Esophagus muscularis mucosa (tissue), 4 donors: ENCODE data around the gene ZNF428. TPM values are rescaled to one million over a fixed set of nuclear protein-coding genes. Genes with fewer than 3 reads are reported as not detected.

Experiments
- DNase-seq: peaks from one replicate; pipeline ENCODE4 v3.0.0-alpha.2; 2017; ENCODE audit errors: extremely low spot score
- H3K27ac ChIP-seq, 4 donors: fragments of 200-600 bp; sonication (generic); replicated peaks in 1 of 4; 1 replicate in 3 of 4; 2 replicates in 1 of 4; pipeline ENCODE4 v1.5.1; 2016 to 2019; ENCODE audit warnings: mild to moderate bottlenecking in 1 of 4
- H3K27me3 ChIP-seq, 4 donors: fragments of 200-600 bp; sonication (generic); one replicate each; pipeline versions ENCODE4 v1.5.1 to v1.6.0; 2016 to 2019
- H3K36me3 ChIP-seq, 4 donors: fragments of 200-600 bp; sonication (generic); one replicate each; pipeline ENCODE4 v1.5.1; 2016 to 2019
- H3K4me1 ChIP-seq, 4 donors: fragments of 200-600 bp; sonication (generic); one replicate each; pipeline ENCODE4 v1.5.1; 2016 to 2019
- H3K4me3 ChIP-seq, 4 donors: fragments of 200-600 bp; sonication (generic); 1 replicate in 2 of 4; 2 replicates in 2 of 4; pipeline ENCODE4 v1.5.1; 2016 to 2019; ENCODE audit warnings: mild to moderate bottlenecking in 4 of 4, moderate library complexity in 1 of 4
- H3K9me3 ChIP-seq, 4 donors: fragments of 200-600 bp; sonication (generic); 1 replicate in 3 of 4; 2 replicates in 1 of 4; pipeline ENCODE4 v1.5.1; 2016 to 2019
- EP300 ChIP-seq: sonication (generic); formaldehyde crosslinking; IDR thresholded peaks from one replicate; pipeline ENCODE4 v1.6.1; 2017; ENCODE audit warnings: antibody characterized with exemption
- POLR2A ChIP-seq: fragments of 450-650 bp; IDR thresholded peaks from one replicate; pipeline ENCODE4 v1.6.1; 2017; ENCODE audit warnings: antibody characterized with exemption, moderate library complexity, mild to moderate bottlenecking, low read depth
- POLR2AphosphoS5 ChIP-seq, 2 donors: sonication (generic); formaldehyde crosslinking; IDR thresholded peaks; one replicate each; pipeline ENCODE4 v1.6.1; 2017; ENCODE audit warnings: antibody characterized with exemption in 2 of 2
- WGBS: methylation state at CpG from one replicate; pipeline ENCODE4 v1.1.5; 2018; 5-methylcytosine and 5-hydroxymethylcytosine counted together
- intact Hi-C: fragments of 100-400 bp; cut with DNase I; formaldehyde crosslinking; loops from one replicate; pipeline ENCODE4 v1.15.1; 2023
- total RNA-seq, 4 donors: library from RNA; depleted of rRNA; stranded (reverse); fragments of >200 nt; gene quantifications; one replicate each; pipeline versions ENCODE4 v1.1.0 to v1.2.1, GENCODE V29; 2016
- TF ChIP-seq, protein P1 (sequence below), 3 experiments: fragments of 200-600 bp in 2 of 3; fragments of 450-650 bp in 1 of 3; sonication (generic) in 2 of 3; IDR thresholded peaks; one replicate each; pipeline ENCODE4 v1.5.1; 2017 to 2019; ENCODE audit warnings: antibody characterized with exemption in 3 of 3, mild to moderate bottlenecking in 2 of 3, moderate library complexity in 1 of 3

The ZNF428 gene
- total RNA-seq, 4 donors from 2014 or later: 33.2 to 61.3 (median 47.8) TPM

DNA sequence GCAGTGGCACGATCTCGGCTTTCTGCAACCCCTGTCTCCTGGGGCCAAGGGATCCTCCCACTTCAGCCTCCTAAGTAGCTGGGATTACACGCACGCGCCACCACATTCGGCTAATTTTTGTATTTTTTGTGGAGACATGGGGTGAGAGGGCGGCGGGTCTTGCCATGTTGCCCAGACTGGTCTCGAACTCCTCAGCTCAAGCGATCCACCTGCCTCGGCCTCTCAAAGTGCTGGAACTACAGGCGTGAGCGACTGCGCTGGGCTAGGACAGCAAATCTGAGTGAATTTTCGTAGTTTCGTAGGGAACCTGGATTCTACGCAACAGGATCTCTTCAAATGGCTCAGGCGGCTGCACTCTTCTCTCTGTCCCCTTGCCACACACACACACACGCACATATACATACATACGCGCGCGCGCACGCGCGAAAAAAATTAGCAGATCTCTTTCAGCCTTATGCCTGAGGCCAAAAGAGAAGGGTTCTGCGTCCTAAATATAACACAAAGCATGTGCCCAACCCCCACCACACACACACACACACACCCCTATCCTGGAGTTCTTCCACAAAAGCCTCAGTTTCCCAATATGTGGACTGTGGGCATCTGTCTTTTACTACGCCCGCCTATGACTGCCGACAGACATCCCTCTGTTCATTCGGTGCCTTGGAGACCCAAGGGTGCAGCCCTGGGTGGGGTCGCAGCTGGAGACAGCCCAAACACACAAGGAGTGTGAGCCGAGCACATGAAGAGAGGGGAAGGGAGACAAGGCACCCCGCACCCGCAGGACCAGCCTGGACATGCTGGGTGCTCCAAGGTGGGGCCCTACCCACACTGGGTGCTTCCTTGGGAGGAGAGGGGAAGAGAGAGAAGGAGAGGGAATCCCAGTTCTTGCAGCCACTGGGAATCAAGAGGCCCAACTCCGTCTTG, 43.2 kb downstream of the ZNF428 start:
- H3K36me3 ChIP-seq: peaks cover 0 to 22% (median 5%) of the 10 kb centered on the region in 4 donors
- intact Hi-C loops: loop anchor here (2.0 to 5.0 kb wide), 2 partner anchors 19 to 39 kb away; no protein-coding TSS in a partner anchor
- TF ChIP-seq EP300 (no peak), POLR2A (no peak), POLR2AphosphoS5 (IDR thresholded peaks at IDR 0.05) (no peak)
- TF ChIP-seq, protein P1, sequence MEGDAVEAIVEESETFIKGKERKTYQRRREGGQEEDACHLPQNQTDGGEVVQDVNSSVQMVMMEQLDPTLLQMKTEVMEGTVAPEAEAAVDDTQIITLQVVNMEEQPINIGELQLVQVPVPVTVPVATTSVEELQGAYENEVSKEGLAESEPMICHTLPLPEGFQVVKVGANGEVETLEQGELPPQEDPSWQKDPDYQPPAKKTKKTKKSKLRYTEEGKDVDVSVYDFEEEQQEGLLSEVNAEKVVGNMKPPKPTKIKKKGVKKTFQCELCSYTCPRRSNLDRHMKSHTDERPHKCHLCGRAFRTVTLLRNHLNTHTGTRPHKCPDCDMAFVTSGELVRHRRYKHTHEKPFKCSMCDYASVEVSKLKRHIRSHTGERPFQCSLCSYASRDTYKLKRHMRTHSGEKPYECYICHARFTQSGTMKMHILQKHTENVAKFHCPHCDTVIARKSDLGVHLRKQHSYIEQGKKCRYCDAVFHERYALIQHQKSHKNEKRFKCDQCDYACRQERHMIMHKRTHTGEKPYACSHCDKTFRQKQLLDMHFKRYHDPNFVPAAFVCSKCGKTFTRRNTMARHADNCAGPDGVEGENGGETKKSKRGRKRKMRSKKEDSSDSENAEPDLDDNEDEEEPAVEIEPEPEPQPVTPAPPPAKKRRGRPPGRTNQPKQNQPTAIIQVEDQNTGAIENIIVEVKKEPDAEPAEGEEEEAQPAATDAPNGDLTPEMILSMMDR (IDR thresholded peaks at IDR 0.05): no peak
- H3K4me1 ChIP-seq: peaks cover 13 to 45% (median 40%) of the 10 kb centered on the region in 4 donors
- no peaks in the 10 kb centered on the region for H3K27me3 ChIP-seq
- peak overlapping the region; percentile 82 to 89 (median 87) for H3K27ac ChIP-seq
- no peaks in the 10 kb centered on the region for H3K9me3 ChIP-seq
- DNase-seq: no peak
- peak overlapping the region; percentile 71 to 84 (median 78) for H3K4me3 ChIP-seq
- 69% methylated on average over 37 of the region's 37 CpGs for WGBS

DNA sequence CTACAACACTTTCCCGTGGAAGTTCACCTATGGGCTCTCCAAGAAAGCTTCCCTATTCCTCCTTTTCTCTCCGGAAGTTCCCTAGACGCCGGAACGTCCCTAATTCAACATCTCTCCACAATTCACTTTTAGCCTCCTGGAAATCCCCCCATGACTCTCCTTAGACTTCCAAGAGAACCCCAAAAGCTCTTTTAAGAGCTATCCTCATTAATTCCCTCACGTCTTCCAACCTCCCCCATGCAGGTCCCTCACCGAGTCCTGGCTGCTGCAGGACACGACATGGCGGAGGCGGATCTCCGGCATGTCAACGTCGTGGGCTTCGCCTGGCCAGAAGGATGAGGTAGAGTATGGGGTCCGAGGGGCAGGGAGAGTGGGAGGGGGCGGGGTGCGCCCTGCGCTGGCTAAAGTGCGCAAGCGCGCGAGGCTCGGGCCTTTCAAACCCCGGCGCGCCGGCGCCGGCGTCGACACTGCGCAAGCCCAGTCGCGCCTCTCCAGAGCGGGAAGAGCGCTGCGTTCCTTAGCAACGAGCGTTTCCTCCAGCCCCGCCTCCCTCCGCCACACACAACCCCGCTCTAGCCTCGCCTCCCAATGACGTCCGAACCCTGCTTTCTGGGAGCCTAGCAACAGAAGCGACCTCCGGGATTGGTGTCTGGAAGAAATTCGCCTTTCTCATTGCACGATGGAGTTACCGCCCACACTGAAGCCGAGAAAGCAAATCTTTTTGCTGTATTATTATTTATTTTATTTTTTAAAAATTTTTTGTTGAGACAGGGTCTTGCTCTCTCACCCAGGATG, 44.1 kb downstream of the ZNF428 start, which contains the start of the genes PINLYP and XRCC1:
TSS of gene PINLYP (plus strand) at position 646 of the 795 bp plus-strand sequence. CDS start 1,391 bp downstream, outside the sequence.
TSS of gene XRCC1 (minus strand) at position 372 of the 795 bp plus-strand sequence. CDS start at position 303, 69 bp downstream.
- peaks cover 13 to 36% (median 32%) of the 10 kb centered on the region in 4 donors for H3K4me1 ChIP-seq
- H3K9me3 ChIP-seq: no peaks in the 10 kb centered on the region
- intact Hi-C loops: loop anchor here (5.0 kb wide), 1 partner anchor 38 kb away; no protein-coding TSS in a partner anchor
- DNase-seq: peak; percentile 99
- no peak for TF ChIP-seq EP300
- TF ChIP-seq, protein P1 (IDR thresholded peaks at IDR 0.05): no peak
- TF ChIP-seq POLR2AphosphoS5 (IDR thresholded peaks at IDR 0.05): peak; percentile 84 to 88
- peak; percentile 51 for TF ChIP-seq POLR2A
- peaks cover 0 to 31% (median 5%) of the 10 kb centered on the region in 4 donors for H3K36me3 ChIP-seq
- H3K27ac ChIP-seq: peak within 1 kb of the TSS; percentile 82 to 89 (median 87)
- WGBS: under 1% methylated on average over 24 of the region's 51 CpGs
- H3K27me3 ChIP-seq: no peaks in the 10 kb centered on the region
- peak within 1 kb of the TSS; percentile 71 to 84 (median 78) for H3K4me3 ChIP-seq

DNA sequence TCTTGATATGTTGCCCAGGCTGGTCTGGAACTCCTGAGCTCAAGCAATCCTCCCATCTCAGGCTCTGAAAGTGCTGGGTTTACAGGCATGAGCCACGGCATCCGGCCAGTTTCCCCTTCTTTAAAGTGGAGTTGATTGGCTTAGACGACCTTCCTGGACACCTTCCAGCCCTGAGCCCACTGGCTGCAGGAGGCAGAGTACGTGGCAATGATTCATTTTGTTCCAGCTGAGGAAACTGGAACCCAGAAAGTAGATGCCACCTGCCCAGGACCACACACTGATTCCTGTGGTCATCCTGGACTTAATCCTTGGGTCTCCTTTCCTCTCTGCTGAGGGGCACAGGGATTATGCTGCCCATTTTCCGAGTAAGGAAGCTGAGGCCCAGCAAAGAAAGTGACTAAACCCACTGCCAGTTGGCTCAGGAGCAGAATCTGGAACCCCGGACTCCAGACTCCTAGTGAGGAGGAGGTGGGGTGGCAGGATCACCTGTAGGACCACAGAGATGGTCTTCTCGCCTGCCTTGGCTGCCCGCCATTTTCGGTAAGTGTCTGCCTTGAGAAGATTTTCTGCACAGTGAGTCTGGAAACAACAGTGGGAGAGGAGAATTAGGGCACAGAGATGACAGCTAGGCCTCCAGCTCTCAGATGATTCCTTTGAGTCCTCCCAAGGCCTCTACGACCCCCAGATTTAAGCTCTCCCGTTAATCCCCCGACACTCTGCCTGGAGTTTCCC, 44.8 kb downstream of the ZNF428 start:
- 30% methylated on average over 12 of the region's 12 CpGs for WGBS
- no peaks in the 10 kb centered on the region for H3K27me3 ChIP-seq
- no peaks in the 10 kb centered on the region for H3K9me3 ChIP-seq
- intact Hi-C loops: loop anchor here (5.0 kb wide), 1 partner anchor 37 kb away; no protein-coding TSS in a partner anchor
- TF ChIP-seq POLR2AphosphoS5 (IDR thresholded peaks at IDR 0.05) (no peak), EP300 (no peak), POLR2A (no peak)
- TF ChIP-seq, protein P1 (IDR thresholded peaks at IDR 0.05): no peak
- H3K4me1 ChIP-seq: peaks cover 13 to 29% (median 25%) of the 10 kb centered on the region in 4 donors
- H3K4me3 ChIP-seq: peak overlapping the region; percentile 71 to 84 (median 78)
- H3K27ac ChIP-seq: peak overlapping the region; percentile 82 to 89 (median 87)
- peaks cover 0 to 35% (median 5%) of the 10 kb centered on the region in 4 donors for H3K36me3 ChIP-seq
- DNase-seq: no peak

DNA sequence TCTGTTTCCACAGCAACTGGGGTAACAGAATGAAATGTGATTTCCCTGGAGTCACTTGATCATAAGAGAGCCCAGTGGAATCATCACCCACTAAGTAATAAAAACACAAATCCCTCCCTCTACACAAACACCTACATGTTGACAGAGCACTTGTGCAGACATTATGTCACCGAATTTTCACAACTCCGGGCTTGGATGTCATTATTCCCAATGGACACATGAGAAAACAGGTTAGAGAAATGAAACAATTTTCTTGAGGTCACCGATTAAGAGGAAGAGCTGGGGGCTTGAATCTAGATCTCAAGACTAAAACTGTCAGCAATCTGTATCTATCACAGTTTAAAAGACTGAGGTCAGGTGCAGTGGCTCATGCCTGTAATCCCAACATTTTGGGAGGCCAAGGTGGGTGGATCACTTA, 47.2 kb downstream of the ZNF428 start:
- no peak for TF ChIP-seq POLR2AphosphoS5 (IDR thresholded peaks at IDR 0.05)
- TF ChIP-seq EP300: no peak
- TF ChIP-seq POLR2A: no peak
- TF ChIP-seq, protein P1 (IDR thresholded peaks at IDR 0.05): no peak
- Histone ChIP-seq H3K4me3 (no peak overlapping the region), H3K9me3 (no peaks in the 10 kb centered on the region), H3K4me1 (peaks cover 13 to 29% (median 23%) of the 10 kb centered on the region in 4 donors), H3K27me3 (no peaks in the 10 kb centered on the region), H3K36me3 (peaks cover 0 to 45% (median 5%) of the 10 kb centered on the region in 4 donors), H3K27ac (no peak overlapping the region)
- WGBS: 90% methylated on average over 3 of the region's 3 CpGs
- DNase-seq: no peak
- intact Hi-C loops: no loop called here
